Measurements from ENCODE around the gene NEUROG1.

NEUROG1 gene

DNA sequence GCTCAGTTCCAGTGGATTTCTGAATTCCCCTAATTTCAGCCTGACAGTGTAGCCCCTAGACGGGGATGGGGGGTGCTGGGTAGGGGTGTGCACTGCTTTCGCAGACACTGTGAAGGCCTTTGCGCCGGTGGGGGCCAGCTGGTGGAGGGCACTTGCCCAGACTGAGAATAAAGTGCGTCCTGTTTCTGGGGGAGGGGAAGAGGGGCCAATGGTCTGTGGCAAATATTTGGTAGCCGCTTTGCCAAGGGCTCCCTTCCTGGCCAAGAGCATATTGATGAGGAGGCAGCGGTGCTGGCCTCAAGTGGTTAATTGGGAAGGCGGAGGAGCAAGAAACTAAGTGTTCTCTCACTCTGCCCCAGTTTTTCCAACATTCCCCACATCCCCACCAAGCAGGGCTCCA is 41.7 kb upstream of the NEUROG1 start:
- DNase-seq (ENCODE audit: low read depth in 2 of 2) = no peak
- TF ChIP-seq, protein P1, sequence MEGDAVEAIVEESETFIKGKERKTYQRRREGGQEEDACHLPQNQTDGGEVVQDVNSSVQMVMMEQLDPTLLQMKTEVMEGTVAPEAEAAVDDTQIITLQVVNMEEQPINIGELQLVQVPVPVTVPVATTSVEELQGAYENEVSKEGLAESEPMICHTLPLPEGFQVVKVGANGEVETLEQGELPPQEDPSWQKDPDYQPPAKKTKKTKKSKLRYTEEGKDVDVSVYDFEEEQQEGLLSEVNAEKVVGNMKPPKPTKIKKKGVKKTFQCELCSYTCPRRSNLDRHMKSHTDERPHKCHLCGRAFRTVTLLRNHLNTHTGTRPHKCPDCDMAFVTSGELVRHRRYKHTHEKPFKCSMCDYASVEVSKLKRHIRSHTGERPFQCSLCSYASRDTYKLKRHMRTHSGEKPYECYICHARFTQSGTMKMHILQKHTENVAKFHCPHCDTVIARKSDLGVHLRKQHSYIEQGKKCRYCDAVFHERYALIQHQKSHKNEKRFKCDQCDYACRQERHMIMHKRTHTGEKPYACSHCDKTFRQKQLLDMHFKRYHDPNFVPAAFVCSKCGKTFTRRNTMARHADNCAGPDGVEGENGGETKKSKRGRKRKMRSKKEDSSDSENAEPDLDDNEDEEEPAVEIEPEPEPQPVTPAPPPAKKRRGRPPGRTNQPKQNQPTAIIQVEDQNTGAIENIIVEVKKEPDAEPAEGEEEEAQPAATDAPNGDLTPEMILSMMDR (IDR thresholded peaks at IDR 0.05; ENCODE audit: low read depth, low read length) = no peak
- H3K4me3 ChIP-seq (replicated peaks in 1 of 2; ENCODE audit: low read depth in 2 of 2, low read length in 2 of 2) = no peak overlapping the region

DNA sequence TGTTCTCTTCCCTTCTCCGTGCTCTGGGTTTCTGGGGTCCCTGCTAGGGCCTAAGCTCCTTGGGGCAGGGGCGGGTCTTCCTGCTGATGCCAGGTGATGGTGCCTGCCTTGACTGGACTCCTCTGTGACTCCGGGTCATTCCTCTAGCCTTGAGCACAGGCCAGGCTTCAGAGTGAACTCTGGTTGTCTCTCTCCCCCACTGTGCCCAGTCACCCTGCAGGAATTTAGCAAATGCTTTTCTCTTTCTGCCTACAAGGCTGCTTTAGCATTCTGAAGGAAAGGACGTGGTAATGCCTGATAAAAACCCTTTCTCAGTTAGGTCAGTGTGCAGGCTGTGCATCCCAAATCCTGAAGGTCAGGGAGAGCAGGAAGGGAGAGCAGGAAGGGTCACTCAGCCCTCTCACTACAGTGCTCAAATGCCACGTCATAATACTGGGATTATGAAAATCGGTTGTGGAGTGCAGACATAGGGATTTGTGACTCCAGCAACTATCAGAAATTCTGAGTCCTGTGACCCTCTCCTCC is 40.4 kb upstream of the NEUROG1 start:
- peak; percentile 4 to 14 for DNase-seq (ENCODE audit: low read depth in 2 of 2)
- TF ChIP-seq, protein P1 (IDR thresholded peaks at IDR 0.05; ENCODE audit: low read depth, low read length) = no peak
- H3K4me3 ChIP-seq (replicated peaks in 1 of 2; ENCODE audit: low read depth in 2 of 2, low read length in 2 of 2) = no peak overlapping the region

DNA sequence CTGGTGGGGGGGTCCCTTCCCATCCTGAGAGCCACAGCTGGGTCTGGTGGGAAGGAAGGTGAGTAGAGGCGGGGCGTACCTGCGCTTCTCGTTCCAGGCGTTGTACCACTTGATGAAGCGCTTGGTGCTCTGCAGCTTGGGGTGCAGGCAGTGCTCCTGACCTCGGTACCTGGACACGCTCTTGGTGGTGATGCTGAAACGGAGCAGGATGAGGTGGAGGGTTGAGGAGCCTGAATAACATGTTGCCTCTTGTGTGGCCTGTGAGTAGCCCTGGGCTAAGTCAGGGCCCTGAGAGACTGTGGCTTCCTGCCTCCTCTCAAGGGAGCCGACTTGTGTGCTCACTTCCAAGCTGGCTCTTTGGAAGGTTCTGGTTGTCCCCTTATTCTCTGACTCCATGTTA is 38.7 kb upstream of the NEUROG1 start:
- DNase-seq (ENCODE audit: low read depth in 2 of 2) = no peak
- TF ChIP-seq, protein P1 (IDR thresholded peaks at IDR 0.05; ENCODE audit: low read depth, low read length) = no peak
- H3K4me3 ChIP-seq (replicated peaks in 1 of 2; ENCODE audit: low read depth in 2 of 2, low read length in 2 of 2) = no peak overlapping the region

DNA sequence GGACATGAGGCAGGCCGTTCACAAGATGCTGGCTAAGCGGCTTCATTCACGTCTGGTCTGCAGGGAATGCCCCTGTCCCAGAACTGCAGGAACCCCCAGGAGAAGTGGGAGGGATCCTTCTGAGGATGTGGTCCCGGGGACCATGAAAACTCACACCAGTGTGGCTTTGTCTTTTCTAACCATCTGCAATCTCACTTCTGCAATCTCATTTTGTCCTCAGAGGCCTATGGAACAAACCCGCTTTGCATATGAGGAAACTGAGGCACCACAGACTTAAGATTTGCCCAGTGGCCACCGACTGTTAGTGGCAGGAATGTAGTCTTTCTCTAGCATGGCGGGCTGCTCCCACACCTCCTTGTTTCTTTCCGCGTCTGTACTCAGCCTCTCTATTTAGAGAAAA is 36.1 kb upstream of the NEUROG1 start:
- DNase-seq (ENCODE audit: low read depth in 2 of 2) = no peak
- no peak overlapping the region for H3K4me3 ChIP-seq (replicated peaks in 1 of 2; ENCODE audit: low read depth in 2 of 2, low read length in 2 of 2)
- TF ChIP-seq, protein P1 (IDR thresholded peaks at IDR 0.05; ENCODE audit: low read depth, low read length) = no peak

DNA sequence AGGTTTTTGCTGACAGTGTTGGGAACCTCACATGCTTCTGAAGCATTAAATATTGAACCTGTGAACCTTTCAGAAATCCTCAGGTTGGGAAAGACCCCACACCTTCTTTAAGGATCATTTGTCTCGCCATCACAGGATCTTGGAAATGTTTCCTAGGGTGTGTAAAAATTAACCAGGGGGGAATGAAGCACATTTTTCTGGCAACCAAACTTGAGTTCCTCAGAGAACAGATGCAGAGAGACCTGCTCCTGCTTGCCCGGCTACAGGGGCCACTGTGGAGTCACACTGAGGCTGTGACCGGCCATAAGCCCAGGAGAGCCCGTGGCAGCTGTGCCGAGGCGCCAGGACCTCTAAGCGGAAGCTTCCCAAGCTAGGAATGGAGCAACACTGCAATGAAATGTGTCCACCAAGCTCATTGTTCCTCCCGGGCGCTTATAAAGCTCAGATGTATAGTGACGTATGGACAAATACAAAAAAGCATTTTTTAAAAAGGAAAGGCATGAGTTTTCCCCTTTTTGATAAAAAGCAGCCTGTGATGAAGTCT is 35.4 kb upstream of the NEUROG1 start:
- TF ChIP-seq, protein P1 (IDR thresholded peaks at IDR 0.05; ENCODE audit: low read depth, low read length) = no peak
- no peak overlapping the region for H3K4me3 ChIP-seq (replicated peaks in 1 of 2; ENCODE audit: low read depth in 2 of 2, low read length in 2 of 2)
- no peak for DNase-seq (ENCODE audit: low read depth in 2 of 2)

DNA sequence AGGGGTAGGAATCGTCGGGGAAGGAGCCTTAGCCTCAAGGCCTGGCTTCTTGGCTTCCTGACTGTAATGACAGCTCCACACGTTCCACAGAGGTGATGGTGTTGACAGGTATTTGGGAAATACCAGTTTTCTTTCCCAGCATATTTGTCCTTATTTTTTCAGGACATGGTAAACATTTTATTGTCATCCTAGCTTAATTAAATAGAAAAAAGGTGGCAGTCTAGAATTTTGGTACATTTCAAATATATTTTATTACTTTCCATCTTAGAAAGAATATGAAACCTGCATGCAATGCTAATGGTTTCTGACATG is 34.6 kb upstream of the NEUROG1 start:
- DNase-seq (ENCODE audit: low read depth in 2 of 2) = no peak
- TF ChIP-seq, protein P1 (IDR thresholded peaks at IDR 0.05; ENCODE audit: low read depth, low read length) = no peak
- H3K4me3 ChIP-seq (replicated peaks in 1 of 2; ENCODE audit: low read depth in 2 of 2, low read length in 2 of 2) = no peak overlapping the region
